ENCODE data around the gene SLC4A7. TPM values are rescaled to one million over a fixed set of nuclear protein-coding genes. Genes with fewer than 3 reads are reported as not detected.

The SLC4A7 gene
- total RNA-seq, 1 experiment from 2014 or later: 90.8 TPM

DNA sequence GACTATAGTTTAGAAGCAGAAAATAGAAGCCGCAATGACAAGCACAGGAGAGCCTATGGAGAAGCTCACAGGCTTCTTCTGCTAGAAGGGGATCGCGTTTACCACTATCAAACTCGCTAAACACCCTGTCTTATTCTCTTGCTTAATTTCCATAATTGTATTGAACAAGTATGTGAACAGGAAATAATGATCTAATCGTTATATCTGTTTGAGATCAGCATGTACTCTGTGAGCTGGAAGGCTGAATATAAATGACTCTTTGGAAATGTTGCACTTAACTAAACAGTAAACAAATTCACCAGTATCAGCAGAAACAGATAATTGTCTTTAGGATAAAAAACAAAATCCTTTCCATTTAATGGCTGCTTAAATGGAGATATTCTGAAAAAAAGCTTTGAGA lies 130.0 kb downstream of the SLC4A7 start (continued):
- TF ChIP-seq CREB1 (CRISPR knock-in tag; IDR thresholded peaks at IDR 0.05): no peak
- no peak for TF ChIP-seq ATF6 (CRISPR knock-in tag; IDR thresholded peaks at IDR 0.05)
- no peak for TF ChIP-seq ZNF671 (CRISPR knock-in tag; IDR thresholded peaks at IDR 0.05)

DNA sequence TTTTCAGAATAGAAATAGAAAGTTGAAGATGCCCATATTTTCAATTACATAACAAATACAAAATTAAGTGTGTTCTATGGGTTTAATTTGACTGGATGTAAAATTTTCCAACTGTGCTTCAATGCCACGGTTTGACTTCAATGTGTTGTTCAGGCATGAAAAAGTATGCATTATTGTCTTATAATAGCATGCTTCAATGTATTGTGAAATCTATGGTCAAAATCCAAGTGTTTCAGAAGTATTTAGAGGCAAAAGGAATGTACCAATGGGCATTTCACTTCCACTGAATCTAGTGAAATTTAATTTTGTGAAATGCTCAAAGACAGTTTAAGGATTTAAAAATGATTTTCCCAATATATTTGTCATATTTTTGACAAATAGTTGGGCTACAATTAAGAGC lies 131.0 kb downstream of the SLC4A7 start:
- POLR2A ChIA-PET: no interaction called here
- Mint-ChIP-seq H3K9me3 (peaks cover 11% of the 10 kb centered on the region), H3K27me3 (ENCODE audit: low read depth) (no peaks in the 10 kb centered on the region; the same call in 1 of the 2 replicates), H3K4me3 (no peak overlapping the region), H3K36me3 (no peaks in the 10 kb centered on the region), H3K27ac (no peak overlapping the region), H3K4me1 (peaks cover 45% of the 10 kb centered on the region)
- DNase-seq (ENCODE audit: low spot score) (no peak), ATAC-seq (no peak)
- TF ChIP-seq TEAD1 (CRISPR knock-in tag; IDR thresholded peaks at IDR 0.05) (no peak), E2F4 (CRISPR knock-in tag; IDR thresholded peaks at IDR 0.05; ENCODE audit: borderline replicate concordance, low read depth) (no peak), GRHL2 (CRISPR knock-in tag; IDR thresholded peaks at IDR 0.05; ENCODE audit: insufficient replicate concordance, severe bottlenecking) (no peak), ATF3 (CRISPR knock-in tag; conservative IDR thresholded peaks at IDR 0.05) (no peak), USF1 (CRISPR knock-in tag; IDR thresholded peaks at IDR 0.05) (no peak), TEAD4 (CRISPR knock-in tag; IDR thresholded peaks at IDR 0.05) (no peak)
- TF ChIP-seq, protein P1, sequence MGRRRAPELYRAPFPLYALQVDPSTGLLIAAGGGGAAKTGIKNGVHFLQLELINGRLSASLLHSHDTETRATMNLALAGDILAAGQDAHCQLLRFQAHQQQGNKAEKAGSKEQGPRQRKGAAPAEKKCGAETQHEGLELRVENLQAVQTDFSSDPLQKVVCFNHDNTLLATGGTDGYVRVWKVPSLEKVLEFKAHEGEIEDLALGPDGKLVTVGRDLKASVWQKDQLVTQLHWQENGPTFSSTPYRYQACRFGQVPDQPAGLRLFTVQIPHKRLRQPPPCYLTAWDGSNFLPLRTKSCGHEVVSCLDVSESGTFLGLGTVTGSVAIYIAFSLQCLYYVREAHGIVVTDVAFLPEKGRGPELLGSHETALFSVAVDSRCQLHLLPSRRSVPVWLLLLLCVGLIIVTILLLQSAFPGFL (CRISPR knock-in tag; IDR thresholded peaks at IDR 0.05; ENCODE audit: borderline replicate concordance): no peak
- CTCF ChIA-PET: no interaction called here

- Mint-ChIP-seq H3K4me1 (peaks cover 42% of the 10 kb centered on the region), H3K4me3 (no peak overlapping the region), H3K36me3 (no peaks in the 10 kb centered on the region), H3K9me3 (peaks cover 11% of the 10 kb centered on the region), H3K27ac (no peak overlapping the region), H3K27me3 (ENCODE audit: low read depth) (no peaks in the 10 kb centered on the region; the same call in 1 of the 2 replicates)
- ATAC-seq (peak; percentile 14; the same call in 1 of the 2 replicates), DNase-seq (ENCODE audit: low spot score) (no peak)
- ChIA-PET CTCF (no interaction called here), POLR2A (no interaction called here)
- TF ChIP-seq CBFB (CRISPR knock-in tag; IDR thresholded peaks at IDR 0.05; ENCODE audit: low read depth): no peak
- no peak for TF ChIP-seq ELF4 (CRISPR knock-in tag; IDR thresholded peaks at IDR 0.05; ENCODE audit: low read depth)
- TF ChIP-seq OVOL2 (CRISPR knock-in tag; IDR thresholded peaks at IDR 0.05; ENCODE audit: borderline replicate concordance): no peak
- TF ChIP-seq ZNF121 (CRISPR knock-in tag; IDR thresholded peaks at IDR 0.05): no peak
- no peak for TF ChIP-seq FOXP4 (CRISPR knock-in tag; IDR thresholded peaks at IDR 0.05)
- no peak for TF ChIP-seq RORB (CRISPR knock-in tag; IDR thresholded peaks at IDR 0.05)
- TF ChIP-seq HMGA2 (CRISPR knock-in tag; IDR thresholded peaks at IDR 0.05): no peak
- TF ChIP-seq ETV6 (CRISPR knock-in tag; IDR thresholded peaks at IDR 0.05): no peak
Measured at GRCh38 chr3:27352047-27352446, 132.1 kb downstream of the SLC4A7 start.

All from WTC11 (cell line).